ENCODE measurements around the gene BRD9. TPM values are rescaled to one million over a fixed set of nuclear protein-coding genes. Genes with fewer than 3 reads are reported as not detected.
A peak's percentile ranks its signal among the peaks of the same experiment; 100 is the strongest.

BRD9 gene
- total RNA-seq, 2 donors from 2014 or later, result 58.2 to 67.9 TPM

DNA sequence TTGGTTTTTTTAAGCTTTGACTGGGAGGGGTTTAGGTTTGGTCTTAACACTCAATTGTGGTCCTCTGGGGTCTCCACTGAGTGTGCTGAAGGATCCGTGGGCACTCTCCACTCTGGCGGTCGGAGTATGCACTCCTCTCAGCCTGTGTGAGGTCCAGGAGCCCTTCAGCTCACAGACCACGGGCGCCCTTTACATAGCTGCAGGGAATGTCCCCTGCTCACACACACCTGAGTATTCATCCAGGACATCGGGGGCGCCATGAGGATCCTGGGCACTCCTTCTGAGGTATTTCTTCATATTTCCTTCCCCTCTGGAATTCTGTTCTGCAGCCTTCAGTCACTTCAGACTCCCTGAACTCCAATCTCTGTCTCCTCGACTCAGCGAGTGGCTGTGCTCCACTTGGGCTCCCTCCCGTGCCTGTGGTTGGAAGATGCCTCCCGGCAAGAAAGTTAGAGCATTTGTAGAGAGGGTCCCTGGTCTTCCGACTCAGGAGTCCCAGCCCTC lies 12.6 kb upstream of the BRD9 start:
- H3K4me3 ChIP-seq (ENCODE audit: low read length), result no peak overlapping the region
- peaks cover 68% of the 10 kb centered on the region for H3K36me3 Mint-ChIP-seq (ENCODE audit: low read depth)
- peaks cover 7% of the 10 kb centered on the region for H3K9me3 ChIP-seq (ENCODE audit: control insufficient read depth, low read length)
- H3K9me3 Mint-ChIP-seq, result no peaks in the 10 kb centered on the region
- no peaks in the 10 kb centered on the region for H3K27me3 ChIP-seq (ENCODE audit: control insufficient read depth, insufficient read depth, low read length, poor library complexity, severe bottlenecking)
- H3K27me3 Mint-ChIP-seq (ENCODE audit: insufficient read depth), result no peaks in the 10 kb centered on the region
- no peak overlapping the region for H3K9ac ChIP-seq (ENCODE audit: extremely low read depth, low read length, poor library complexity, severe bottlenecking)
- TF ChIP-seq, protein P1, sequence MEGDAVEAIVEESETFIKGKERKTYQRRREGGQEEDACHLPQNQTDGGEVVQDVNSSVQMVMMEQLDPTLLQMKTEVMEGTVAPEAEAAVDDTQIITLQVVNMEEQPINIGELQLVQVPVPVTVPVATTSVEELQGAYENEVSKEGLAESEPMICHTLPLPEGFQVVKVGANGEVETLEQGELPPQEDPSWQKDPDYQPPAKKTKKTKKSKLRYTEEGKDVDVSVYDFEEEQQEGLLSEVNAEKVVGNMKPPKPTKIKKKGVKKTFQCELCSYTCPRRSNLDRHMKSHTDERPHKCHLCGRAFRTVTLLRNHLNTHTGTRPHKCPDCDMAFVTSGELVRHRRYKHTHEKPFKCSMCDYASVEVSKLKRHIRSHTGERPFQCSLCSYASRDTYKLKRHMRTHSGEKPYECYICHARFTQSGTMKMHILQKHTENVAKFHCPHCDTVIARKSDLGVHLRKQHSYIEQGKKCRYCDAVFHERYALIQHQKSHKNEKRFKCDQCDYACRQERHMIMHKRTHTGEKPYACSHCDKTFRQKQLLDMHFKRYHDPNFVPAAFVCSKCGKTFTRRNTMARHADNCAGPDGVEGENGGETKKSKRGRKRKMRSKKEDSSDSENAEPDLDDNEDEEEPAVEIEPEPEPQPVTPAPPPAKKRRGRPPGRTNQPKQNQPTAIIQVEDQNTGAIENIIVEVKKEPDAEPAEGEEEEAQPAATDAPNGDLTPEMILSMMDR (conservative IDR thresholded peaks at IDR 0.05), result no peak
- H3K27ac Mint-ChIP-seq, result no peak overlapping the region
- 92 to 96% methylated on average over 6 to 12 of the region's 12 CpGs for WGBS, 2 experiments (ENCODE audit: insufficient coverage in 1 of 2, insufficient read length in 1 of 2)
- peaks cover 72% of the 10 kb centered on the region for H3K36me3 ChIP-seq (ENCODE audit: control insufficient read depth, insufficient read depth, low read length)
- H3K27ac ChIP-seq (ENCODE audit: low read depth, low read length), result no peak overlapping the region
- no peaks in the 10 kb centered on the region for H3K4me1 Mint-ChIP-seq
- peak; percentile 11 for DNase-seq
- no peaks in the 10 kb centered on the region for H3K4me1 ChIP-seq (ENCODE audit: control insufficient read depth, insufficient read depth, low read length)
- no peak overlapping the region for H3K4me3 Mint-ChIP-seq

DNA sequence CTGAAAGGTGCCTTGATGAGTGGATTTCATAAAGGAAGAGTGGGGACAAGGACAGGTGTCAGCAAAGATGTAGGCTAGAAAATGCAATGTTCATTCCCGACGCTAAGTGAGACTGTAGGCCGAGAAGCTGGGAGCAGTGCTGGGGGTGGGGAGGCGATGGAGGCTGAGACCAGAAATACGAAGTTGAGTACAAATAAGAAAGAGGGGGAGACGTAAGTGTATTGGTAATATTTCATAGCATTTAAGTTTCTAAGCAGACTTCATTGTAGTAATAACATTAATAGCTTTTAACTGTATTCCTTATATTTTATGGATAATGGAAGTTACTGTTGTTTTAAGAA lies 11.1 kb upstream of the BRD9 start:
- TF ChIP-seq, protein P1 (conservative IDR thresholded peaks at IDR 0.05), result no peak
- no peak overlapping the region for H3K4me3 Mint-ChIP-seq
- 95 to 98% methylated on average over 5 to 6 of the region's 6 CpGs for WGBS, 2 experiments (ENCODE audit: insufficient coverage in 1 of 2, insufficient read length in 1 of 2)
- Histone ChIP-seq H3K4me3 (ENCODE audit: low read length) (no peak overlapping the region), H3K9me3 (ENCODE audit: control insufficient read depth, low read length) (peaks cover under 1% of the 10 kb centered on the region), H3K27me3 (ENCODE audit: control insufficient read depth, insufficient read depth, low read length, poor library complexity, severe bottlenecking) (no peaks in the 10 kb centered on the region), H3K9ac (ENCODE audit: extremely low read depth, low read length, poor library complexity, severe bottlenecking) (no peak overlapping the region), H3K4me1 (ENCODE audit: control insufficient read depth, insufficient read depth, low read length) (no peaks in the 10 kb centered on the region), H3K36me3 (ENCODE audit: control insufficient read depth, insufficient read depth, low read length) (peaks cover 65% of the 10 kb centered on the region), H3K27ac (ENCODE audit: low read depth, low read length) (no peak overlapping the region)
- H3K9me3 Mint-ChIP-seq, result no peaks in the 10 kb centered on the region
- H3K36me3 Mint-ChIP-seq (ENCODE audit: low read depth), result peaks cover 57% of the 10 kb centered on the region
- no peaks in the 10 kb centered on the region for H3K4me1 Mint-ChIP-seq
- H3K27me3 Mint-ChIP-seq (ENCODE audit: insufficient read depth), result no peaks in the 10 kb centered on the region
- no peak overlapping the region for H3K27ac Mint-ChIP-seq
- no peak for DNase-seq

GRCh38 chr5:902129-902916 lies 9.7 kb upstream of the BRD9 start:
- no peak overlapping the region for H3K4me3 Mint-ChIP-seq
- no peaks in the 10 kb centered on the region for H3K4me1 Mint-ChIP-seq
- no peak for DNase-seq
- H3K27me3 Mint-ChIP-seq (ENCODE audit: insufficient read depth), result no peaks in the 10 kb centered on the region
- TF ChIP-seq, protein P1 (conservative IDR thresholded peaks at IDR 0.05), result no peak
- H3K27me3 ChIP-seq (ENCODE audit: control insufficient read depth, insufficient read depth, low read length, poor library complexity, severe bottlenecking), result no peaks in the 10 kb centered on the region
- H3K4me1 ChIP-seq (ENCODE audit: control insufficient read depth, insufficient read depth, low read length), result no peaks in the 10 kb centered on the region
- H3K36me3 ChIP-seq (ENCODE audit: control insufficient read depth, insufficient read depth, low read length), result peaks cover 53% of the 10 kb centered on the region
- no peak overlapping the region for H3K4me3 ChIP-seq (ENCODE audit: low read length)
- H3K27ac ChIP-seq (ENCODE audit: low read depth, low read length), result no peak overlapping the region
- 95 to 96% methylated on average over 13 to 16 of the region's 16 CpGs for WGBS, 2 experiments (ENCODE audit: insufficient coverage in 1 of 2, insufficient read length in 1 of 2)
- H3K9me3 ChIP-seq (ENCODE audit: control insufficient read depth, low read length), result no peaks in the 10 kb centered on the region
- no peak overlapping the region for H3K27ac Mint-ChIP-seq
- no peak overlapping the region for H3K9ac ChIP-seq (ENCODE audit: extremely low read depth, low read length, poor library complexity, severe bottlenecking)
- no peaks in the 10 kb centered on the region for H3K9me3 Mint-ChIP-seq
- H3K36me3 Mint-ChIP-seq (ENCODE audit: low read depth), result peaks cover 43% of the 10 kb centered on the region
